Uterus (tissue), 4 donors: ENCODE results near the gene CDH2. TPM values are rescaled to one million over a fixed set of nuclear protein-coding genes. Genes with fewer than 3 reads are reported as not detected.

Experiments used
- DNase-seq, 2 donors: peaks; one replicate each; pipeline ENCODE4 v3.0.0-alpha.2; 2019 to 2020
- H3K27ac ChIP-seq, 2 donors: fragments of 200-600 bp; sonication (generic); 1 replicate in 1 of 2; 2 replicates in 1 of 2; pipeline ENCODE4 v1.5.1; 2016 to 2018
- H3K27me3 ChIP-seq, 2 donors: fragments of 200-600 bp; sonication (generic); one replicate each; pipeline ENCODE4 v1.5.1; 2018 to 2019; ENCODE audit warnings: control low read depth in 1 of 2
- H3K36me3 ChIP-seq, 2 donors: fragments of 200-600 bp; sonication (generic); one replicate each; pipeline ENCODE4 v1.5.1; 2019; ENCODE audit warnings: control low read depth in 1 of 2
- H3K4me1 ChIP-seq, 2 donors: fragments of 200-600 bp; sonication (generic); one replicate each; pipeline ENCODE4 v1.5.1; 2018 to 2019; ENCODE audit warnings: control low read depth in 1 of 2
- H3K4me3 ChIP-seq, 2 donors: fragments of 200-600 bp; sonication (generic); 1 replicate in 1 of 2; 2 replicates in 1 of 2; pipeline ENCODE4 v1.5.1; 2018 to 2019; ENCODE audit warnings: mild to moderate bottlenecking in 1 of 2
- H3K9me3 ChIP-seq, 2 donors: fragments of 200-600 bp; sonication (generic); one replicate each; pipeline ENCODE4 v1.5.1; 2019; ENCODE audit warnings: control low read depth in 1 of 2
- POLR2A ChIP-seq, 2 donors: fragments of 450-650 bp; IDR thresholded peaks; one replicate each; pipeline ENCODE4 v1.6.1; 2016; ENCODE audit warnings: antibody characterized with exemption in 2 of 2, mild to moderate bottlenecking in 1 of 2, moderate library complexity in 1 of 2
- intact Hi-C: fragments of 100-400 bp; cut with DNase I; formaldehyde crosslinking; loops from one replicate; pipeline ENCODE4 v1.15.1; 2023; ENCODE audit warnings: low total_unique reads
- total RNA-seq, 4 donors: library from RNA; depleted of rRNA in 3 of 4; stranded (reverse); fragments of >200 nt in 3 of 4; gene quantifications; one replicate each; pipeline versions ENCODE4 v1.1.0 to v1.2.4, GENCODE V29; 2014 to 2023
- TF ChIP-seq, protein P1 (sequence below), 4 experiments: fragments of 200-600 bp in 2 of 4; fragments of 450-650 bp in 2 of 4; sonication (generic) in 2 of 4; IDR thresholded peaks; one replicate each; pipeline ENCODE4 v1.5.1; 2016 to 2019; ENCODE audit warnings: antibody characterized with exemption in 4 of 4, mild to moderate bottlenecking in 2 of 4, moderate library complexity in 1 of 4
- donor health status: DM: yes; HTN: yes; CAD: no.

The CDH2 gene
- total RNA-seq, 4 donors from 2014 or later: 0.26 to 58.2 (median 1.9) TPM

DNA sequence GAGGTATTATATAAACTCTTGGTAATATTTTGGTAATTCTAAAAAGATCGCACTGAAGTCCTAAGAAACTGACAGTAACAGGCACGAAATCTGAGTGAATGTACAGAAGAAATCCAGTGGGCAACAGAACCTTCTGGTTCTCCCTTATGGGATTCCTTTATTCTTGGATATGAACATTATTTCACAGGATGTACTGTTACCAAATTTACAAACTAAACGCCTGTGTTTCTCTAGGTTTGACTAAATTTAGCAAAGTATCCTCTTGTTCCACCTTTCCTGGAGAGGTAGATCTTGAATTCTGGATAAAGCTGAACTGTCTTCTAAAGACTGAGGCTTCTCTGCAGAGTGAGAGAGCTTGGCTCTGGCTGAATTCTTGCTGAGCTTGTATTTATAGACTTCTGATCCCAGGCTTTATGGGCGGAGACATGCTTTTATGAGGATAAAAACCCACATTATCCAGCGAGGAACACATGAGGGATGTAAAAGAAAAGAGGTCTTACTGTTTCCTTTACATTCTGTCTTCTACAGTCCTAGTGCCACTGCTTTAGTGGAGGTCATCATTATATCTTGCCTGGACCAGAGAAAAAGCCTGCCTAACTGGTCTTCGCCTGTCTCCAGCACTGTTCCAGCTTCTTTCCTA is 220.8 kb downstream of the CDH2 start:
- no peaks in the 10 kb centered on the region for H3K9me3 ChIP-seq
- no peaks in the 10 kb centered on the region for H3K4me1 ChIP-seq
- H3K36me3 ChIP-seq: no peaks in the 10 kb centered on the region
- DNase-seq: no peak
- H3K4me3 ChIP-seq: no peak overlapping the region
- H3K27ac ChIP-seq: no peak overlapping the region
- intact Hi-C loops: no loop called here
- no peak for TF ChIP-seq POLR2A (IDR thresholded peaks at IDR 0.05)
- TF ChIP-seq, protein P1, sequence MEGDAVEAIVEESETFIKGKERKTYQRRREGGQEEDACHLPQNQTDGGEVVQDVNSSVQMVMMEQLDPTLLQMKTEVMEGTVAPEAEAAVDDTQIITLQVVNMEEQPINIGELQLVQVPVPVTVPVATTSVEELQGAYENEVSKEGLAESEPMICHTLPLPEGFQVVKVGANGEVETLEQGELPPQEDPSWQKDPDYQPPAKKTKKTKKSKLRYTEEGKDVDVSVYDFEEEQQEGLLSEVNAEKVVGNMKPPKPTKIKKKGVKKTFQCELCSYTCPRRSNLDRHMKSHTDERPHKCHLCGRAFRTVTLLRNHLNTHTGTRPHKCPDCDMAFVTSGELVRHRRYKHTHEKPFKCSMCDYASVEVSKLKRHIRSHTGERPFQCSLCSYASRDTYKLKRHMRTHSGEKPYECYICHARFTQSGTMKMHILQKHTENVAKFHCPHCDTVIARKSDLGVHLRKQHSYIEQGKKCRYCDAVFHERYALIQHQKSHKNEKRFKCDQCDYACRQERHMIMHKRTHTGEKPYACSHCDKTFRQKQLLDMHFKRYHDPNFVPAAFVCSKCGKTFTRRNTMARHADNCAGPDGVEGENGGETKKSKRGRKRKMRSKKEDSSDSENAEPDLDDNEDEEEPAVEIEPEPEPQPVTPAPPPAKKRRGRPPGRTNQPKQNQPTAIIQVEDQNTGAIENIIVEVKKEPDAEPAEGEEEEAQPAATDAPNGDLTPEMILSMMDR (IDR thresholded peaks at IDR 0.05): no peak
- H3K27me3 ChIP-seq: no peaks in the 10 kb centered on the region

DNA sequence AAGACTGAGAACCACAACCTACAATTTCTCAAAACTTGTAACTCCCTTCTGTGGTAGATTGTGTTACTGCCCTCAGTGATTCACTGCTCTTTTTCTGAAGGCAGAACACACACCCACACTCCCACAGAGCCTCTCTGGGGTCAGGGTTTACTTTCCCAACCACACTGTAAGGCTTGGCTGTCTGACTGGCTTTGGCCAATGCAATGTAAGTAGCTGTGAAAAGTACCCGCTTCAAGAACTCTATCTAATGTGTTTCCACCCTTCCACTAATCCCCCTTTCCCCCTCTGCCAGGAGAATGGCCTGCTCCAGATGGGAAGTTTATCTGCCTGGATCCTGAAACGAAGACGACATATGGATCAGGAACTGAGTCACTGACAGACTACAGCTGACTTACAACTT is 222.7 kb downstream of the CDH2 start:
- no peaks in the 10 kb centered on the region for H3K9me3 ChIP-seq
- intact Hi-C loops: no loop called here
- TF ChIP-seq, protein P1 (IDR thresholded peaks at IDR 0.05): no peak
- TF ChIP-seq POLR2A (IDR thresholded peaks at IDR 0.05): no peak
- no peak overlapping the region for H3K4me3 ChIP-seq
- H3K4me1 ChIP-seq: no peaks in the 10 kb centered on the region
- no peak for DNase-seq
- H3K27me3 ChIP-seq: no peaks in the 10 kb centered on the region
- H3K27ac ChIP-seq: no peak overlapping the region
- no peaks in the 10 kb centered on the region for H3K36me3 ChIP-seq

DNA sequence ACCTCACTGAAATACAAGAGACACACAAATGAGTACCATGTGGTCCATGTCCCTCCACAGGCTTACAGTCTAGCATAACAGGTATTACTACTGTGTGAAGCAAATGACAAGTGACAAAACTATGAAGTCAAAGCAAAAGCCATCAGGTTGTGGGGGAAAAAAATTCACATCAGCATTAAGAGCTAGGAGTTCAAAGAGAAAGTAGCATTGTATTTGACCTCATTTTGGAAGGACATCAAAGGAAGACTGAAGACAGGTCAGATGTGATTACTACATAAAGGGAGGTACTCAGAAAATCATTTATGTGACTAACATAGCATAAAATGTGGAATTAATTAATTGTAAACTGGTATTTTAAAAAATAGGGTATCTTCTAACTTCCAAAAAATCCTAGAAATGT is 224.2 kb downstream of the CDH2 start:
- TF ChIP-seq POLR2A (IDR thresholded peaks at IDR 0.05): no peak
- TF ChIP-seq, protein P1 (IDR thresholded peaks at IDR 0.05): no peak
- intact Hi-C loops: no loop called here
- no peaks in the 10 kb centered on the region for H3K27me3 ChIP-seq
- H3K9me3 ChIP-seq: no peaks in the 10 kb centered on the region
- H3K4me1 ChIP-seq: no peaks in the 10 kb centered on the region
- H3K27ac ChIP-seq: no peak overlapping the region
- H3K36me3 ChIP-seq: no peaks in the 10 kb centered on the region
- no peak for DNase-seq
- H3K4me3 ChIP-seq: no peak overlapping the region

DNA sequence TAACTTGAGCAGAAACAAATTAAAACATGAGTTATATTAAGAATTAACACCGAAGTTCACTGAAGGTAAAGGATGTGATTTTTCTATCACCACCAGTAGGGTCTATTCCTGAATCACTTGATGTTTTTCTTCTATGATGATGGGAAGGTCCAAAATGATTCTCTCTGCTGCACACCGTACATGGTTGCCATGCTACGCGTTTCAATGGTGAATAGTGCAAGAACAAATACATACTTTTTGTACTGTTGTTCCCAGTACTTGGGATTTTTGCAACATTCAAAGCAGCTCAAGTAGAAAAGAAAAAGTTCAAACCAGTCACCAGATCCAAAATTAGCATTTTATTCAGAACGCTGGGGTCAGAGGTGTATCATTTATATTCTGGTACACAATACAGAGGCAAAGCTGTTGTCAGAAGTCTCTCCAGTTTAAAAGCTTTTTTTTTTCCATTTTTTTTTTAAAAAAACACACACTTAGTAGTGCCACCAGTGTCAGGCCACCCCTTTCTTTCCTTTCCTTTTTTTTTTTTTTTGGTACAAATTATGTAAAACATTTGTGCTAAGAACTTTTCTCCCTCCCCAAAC is 226.2 kb downstream of the CDH2 start:
- Histone ChIP-seq H3K27ac (no peak overlapping the region), H3K9me3 (no peaks in the 10 kb centered on the region), H3K36me3 (no peaks in the 10 kb centered on the region), H3K4me3 (no peak overlapping the region), H3K27me3 (no peaks in the 10 kb centered on the region), H3K4me1 (no peaks in the 10 kb centered on the region)
- intact Hi-C loops: no loop called here
- TF ChIP-seq, protein P1 (IDR thresholded peaks at IDR 0.05): no peak
- no peak for TF ChIP-seq POLR2A (IDR thresholded peaks at IDR 0.05)
- DNase-seq: no peak

DNA sequence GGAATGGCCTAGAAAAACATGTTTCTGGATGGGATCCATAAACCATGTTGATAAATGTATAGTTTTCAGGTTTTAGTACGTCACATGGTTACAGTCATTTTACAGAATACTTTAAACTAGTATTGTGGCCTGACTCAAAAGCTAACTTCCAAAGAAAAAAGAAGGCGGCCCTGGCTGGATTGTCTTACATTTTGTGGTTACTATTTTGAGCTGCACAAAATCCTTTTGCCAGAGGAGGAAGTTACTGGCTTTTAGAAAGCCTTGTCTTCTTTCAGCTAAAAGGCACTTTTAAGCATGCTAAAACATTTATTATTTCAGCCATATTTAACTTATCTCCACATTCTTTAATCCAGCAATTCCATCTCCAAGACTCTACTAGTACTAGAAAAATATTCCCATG is 227.9 kb downstream of the CDH2 start:
- no peaks in the 10 kb centered on the region for H3K4me1 ChIP-seq
- H3K36me3 ChIP-seq: no peaks in the 10 kb centered on the region
- no peak overlapping the region for H3K27ac ChIP-seq
- H3K4me3 ChIP-seq: no peak overlapping the region
- intact Hi-C loops: no loop called here
- TF ChIP-seq, protein P1 (IDR thresholded peaks at IDR 0.05): no peak
- H3K27me3 ChIP-seq: no peaks in the 10 kb centered on the region
- no peaks in the 10 kb centered on the region for H3K9me3 ChIP-seq
- DNase-seq: no peak
